Measurements from ENCODE around the gene FNDC5. TPM values are rescaled to one million over a fixed set of nuclear protein-coding genes. Genes with fewer than 3 reads are reported as not detected.

Gene FNDC5
- total and polyA plus RNA-seq, 10 of the 15 experiments (the other 5 are each of a cell fraction or from before 2014, with no cell fraction given) = 0.01 to 0.29 (median 0.19) TPM; not detected in 4

DNA sequence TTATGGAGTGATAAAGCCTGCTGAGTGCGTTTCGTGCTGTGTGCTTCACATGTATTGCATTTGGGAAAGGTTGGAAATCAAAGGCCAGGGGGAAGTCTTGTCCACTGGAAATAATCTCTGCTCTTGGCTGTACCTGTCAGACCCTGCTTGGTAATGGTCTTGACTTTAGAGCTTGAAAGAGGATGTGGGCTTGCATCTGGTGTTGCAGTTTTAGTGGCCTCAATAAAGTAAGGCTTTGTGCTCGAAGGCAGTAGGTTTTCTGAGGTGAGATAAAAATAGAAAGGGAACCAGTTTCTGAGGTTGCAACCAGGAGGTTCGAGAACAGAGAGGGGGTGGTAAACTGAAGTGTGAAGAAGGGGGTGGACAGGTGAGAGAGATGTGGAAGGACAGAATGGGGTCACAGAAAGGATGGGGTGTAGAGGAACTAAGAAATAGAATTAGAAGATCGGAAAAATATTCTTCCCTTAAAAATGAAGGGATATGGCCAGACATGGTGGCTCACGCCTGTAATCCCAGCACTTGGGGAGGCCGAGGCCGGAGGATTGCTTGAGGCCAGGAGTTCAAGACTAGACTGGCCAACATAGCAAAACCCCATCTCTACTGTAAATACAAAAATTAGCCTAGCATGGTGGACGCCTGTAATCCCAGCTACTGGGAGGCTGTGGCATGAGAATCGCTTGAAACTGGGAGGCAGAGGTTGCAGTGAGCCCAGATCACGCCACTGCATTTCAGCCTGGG, 51.7 kb downstream of the FNDC5 start (continued):
- TF ChIP-seq, protein P1, sequence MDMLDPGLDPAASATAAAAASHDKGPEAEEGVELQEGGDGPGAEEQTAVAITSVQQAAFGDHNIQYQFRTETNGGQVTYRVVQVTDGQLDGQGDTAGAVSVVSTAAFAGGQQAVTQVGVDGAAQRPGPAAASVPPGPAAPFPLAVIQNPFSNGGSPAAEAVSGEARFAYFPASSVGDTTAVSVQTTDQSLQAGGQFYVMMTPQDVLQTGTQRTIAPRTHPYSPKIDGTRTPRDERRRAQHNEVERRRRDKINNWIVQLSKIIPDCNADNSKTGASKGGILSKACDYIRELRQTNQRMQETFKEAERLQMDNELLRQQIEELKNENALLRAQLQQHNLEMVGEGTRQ (IDR thresholded peaks at IDR 0.05; ENCODE audit: borderline replicate concordance, low read depth, low read length) = no peak
- TF ChIP-seq STAT1 (conservative IDR thresholded peaks at IDR 0.05) = no peak
- TF ChIP-seq SIX5 (IDR thresholded peaks at IDR 0.05; ENCODE audit: low read depth, low read length, severe bottlenecking) = no peak
- TF ChIP-seq RCOR1 (conservative IDR thresholded peaks at IDR 0.05; ENCODE audit: low read depth, low read length) = peak; percentile 80
- TF ChIP-seq SMAD5 (IDR thresholded peaks at IDR 0.05; ENCODE audit: low read depth) = peak; percentile 96
- peak; percentile 99 for TF ChIP-seq MEF2A (IDR thresholded peaks at IDR 0.05; ENCODE audit: insufficient read depth, low read depth, low read length)
- TF ChIP-seq PAX8 (IDR thresholded peaks at IDR 0.05) = no peak
- peak; percentile 69; the same call in 1 of the 2 replicates for TF ChIP-seq EZH2 (IDR thresholded peaks at IDR 0.05; ENCODE audit: borderline replicate concordance, control insufficient read depth, low read depth, low read length)
- TF ChIP-seq BMI1 (IDR thresholded peaks at IDR 0.05; ENCODE audit: borderline replicate concordance) = peak; percentile 90
- TF ChIP-seq IKZF1 (conservative IDR thresholded peaks at IDR 0.05) = peak; percentile 89
- TF ChIP-seq HDGF (IDR thresholded peaks at IDR 0.05) = peak; percentile 85; the same call in 1 of the 2 replicates
- no peak for TF ChIP-seq CEBPB (IDR thresholded peaks at IDR 0.05; ENCODE audit: borderline replicate concordance in 1 of 2, low read depth in 2 of 2, low read length in 2 of 2)
- no peak for TF ChIP-seq NFXL1 (IDR thresholded peaks at IDR 0.05; ENCODE audit: borderline replicate concordance)
- 0 out of 2 replicates have a peak, but pooled peaks have one; percentile 42 for TF ChIP-seq ZNF24 (IDR thresholded peaks at IDR 0.05)
- peak; percentile 98 for TF ChIP-seq MTA2 (IDR thresholded peaks at IDR 0.05; ENCODE audit: low read depth)
- peak; percentile 67 to 71; a peak in 3 of 4 replicates for TF ChIP-seq BHLHE40 (IDR thresholded peaks at IDR 0.05; ENCODE audit: borderline replicate concordance in 1 of 2, low read depth in 2 of 2, low read length in 1 of 2)
- TF ChIP-seq GATAD2B (conservative IDR thresholded peaks at IDR 0.05; ENCODE audit: low read depth) = peak; percentile 72
- TF ChIP-seq ETV6 (conservative IDR thresholded peaks at IDR 0.05 in 1 of 2, IDR thresholded peaks at IDR 0.05 in 1 of 2; ENCODE audit: borderline replicate concordance in 1 of 2, low read depth in 1 of 2) = peak in 1 of 2 experiments; percentile 77; a peak in 1 of 4 replicates
- peak; percentile 97 for TF ChIP-seq TAF1 (IDR thresholded peaks at IDR 0.05; ENCODE audit: borderline replicate concordance, low read depth, low read length)
- peak; percentile 77 for TF ChIP-seq EED (IDR thresholded peaks at IDR 0.05; ENCODE audit: low read depth)
- TF ChIP-seq MEF2B (IDR thresholded peaks at IDR 0.05; ENCODE audit: partially characterized antibody, poor library complexity, severe bottlenecking) = peak; percentile 98
- TF ChIP-seq JUNB (IDR thresholded peaks at IDR 0.05) = peak; percentile 67
- TF ChIP-seq, protein P2, sequence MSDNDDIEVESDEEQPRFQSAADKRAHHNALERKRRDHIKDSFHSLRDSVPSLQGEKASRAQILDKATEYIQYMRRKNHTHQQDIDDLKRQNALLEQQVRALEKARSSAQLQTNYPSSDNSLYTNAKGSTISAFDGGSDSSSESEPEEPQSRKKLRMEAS (IDR thresholded peaks at IDR 0.05; ENCODE audit: low read depth, low read length) = no peak
- peak; percentile 97 for TF ChIP-seq TBL1XR1 (IDR thresholded peaks at IDR 0.05; ENCODE audit: low read depth, low read length)
- TF ChIP-seq NR2C2 (IDR thresholded peaks at IDR 0.05; ENCODE audit: borderline replicate concordance, control insufficient read depth, insufficient read length, low read depth) = no peak
- TF ChIP-seq, protein P3, sequence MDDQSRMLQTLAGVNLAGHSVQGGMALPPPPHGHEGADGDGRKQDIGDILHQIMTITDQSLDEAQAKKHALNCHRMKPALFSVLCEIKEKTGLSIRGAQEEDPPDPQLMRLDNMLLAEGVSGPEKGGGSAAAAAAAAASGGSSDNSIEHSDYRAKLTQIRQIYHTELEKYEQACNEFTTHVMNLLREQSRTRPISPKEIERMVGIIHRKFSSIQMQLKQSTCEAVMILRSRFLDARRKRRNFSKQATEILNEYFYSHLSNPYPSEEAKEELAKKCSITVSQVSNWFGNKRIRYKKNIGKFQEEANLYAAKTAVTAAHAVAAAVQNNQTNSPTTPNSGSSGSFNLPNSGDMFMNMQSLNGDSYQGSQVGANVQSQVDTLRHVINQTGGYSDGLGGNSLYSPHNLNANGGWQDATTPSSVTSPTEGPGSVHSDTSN (IDR thresholded peaks at IDR 0.05; ENCODE audit: insufficient replicate concordance, low read depth, low read length) = no peak
- TF ChIP-seq, protein P4, sequence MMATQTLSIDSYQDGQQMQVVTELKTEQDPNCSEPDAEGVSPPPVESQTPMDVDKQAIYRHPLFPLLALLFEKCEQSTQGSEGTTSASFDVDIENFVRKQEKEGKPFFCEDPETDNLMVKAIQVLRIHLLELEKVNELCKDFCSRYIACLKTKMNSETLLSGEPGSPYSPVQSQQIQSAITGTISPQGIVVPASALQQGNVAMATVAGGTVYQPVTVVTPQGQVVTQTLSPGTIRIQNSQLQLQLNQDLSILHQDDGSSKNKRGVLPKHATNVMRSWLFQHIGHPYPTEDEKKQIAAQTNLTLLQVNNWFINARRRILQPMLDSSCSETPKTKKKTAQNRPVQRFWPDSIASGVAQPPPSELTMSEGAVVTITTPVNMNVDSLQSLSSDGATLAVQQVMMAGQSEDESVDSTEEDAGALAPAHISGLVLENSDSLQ (IDR thresholded peaks at IDR 0.05) = peak; percentile 76
- TF ChIP-seq KDM1A (IDR thresholded peaks at IDR 0.05; ENCODE audit: borderline replicate concordance) = no peak

Data from GM12878 (cell line).